Suprapubic skin (tissue), 4 donors: Measurements from ENCODE around the gene NPRL2.

ENCODE experiments used
- POLR2A ChIP-seq, 2 donors: fragments of 450-650 bp; IDR thresholded peaks; one replicate each; pipeline ENCODE4 v1.6.1; 2017; ENCODE audit warnings: antibody characterized with exemption in 2 of 2, mild to moderate bottlenecking in 2 of 2, moderate library complexity in 2 of 2
- POLR2AphosphoS5 ChIP-seq, 3 donors: sonication (generic); formaldehyde crosslinking; IDR thresholded peaks; one replicate each; pipeline ENCODE4 v1.6.1; 2017; ENCODE audit warnings: antibody characterized with exemption in 3 of 3
- TF ChIP-seq, protein P1 (sequence below), 2 donors: fragments of 200-600 bp in 1 of 2; fragments of 450-650 bp in 1 of 2; sonication (generic) in 1 of 2; IDR thresholded peaks; one replicate each; pipeline ENCODE4 v1.5.1; 2016 to 2019; ENCODE audit warnings: antibody characterized with exemption in 2 of 2, mild to moderate bottlenecking in 1 of 2, moderate library complexity in 1 of 2

- TF ChIP-seq, protein P1, sequence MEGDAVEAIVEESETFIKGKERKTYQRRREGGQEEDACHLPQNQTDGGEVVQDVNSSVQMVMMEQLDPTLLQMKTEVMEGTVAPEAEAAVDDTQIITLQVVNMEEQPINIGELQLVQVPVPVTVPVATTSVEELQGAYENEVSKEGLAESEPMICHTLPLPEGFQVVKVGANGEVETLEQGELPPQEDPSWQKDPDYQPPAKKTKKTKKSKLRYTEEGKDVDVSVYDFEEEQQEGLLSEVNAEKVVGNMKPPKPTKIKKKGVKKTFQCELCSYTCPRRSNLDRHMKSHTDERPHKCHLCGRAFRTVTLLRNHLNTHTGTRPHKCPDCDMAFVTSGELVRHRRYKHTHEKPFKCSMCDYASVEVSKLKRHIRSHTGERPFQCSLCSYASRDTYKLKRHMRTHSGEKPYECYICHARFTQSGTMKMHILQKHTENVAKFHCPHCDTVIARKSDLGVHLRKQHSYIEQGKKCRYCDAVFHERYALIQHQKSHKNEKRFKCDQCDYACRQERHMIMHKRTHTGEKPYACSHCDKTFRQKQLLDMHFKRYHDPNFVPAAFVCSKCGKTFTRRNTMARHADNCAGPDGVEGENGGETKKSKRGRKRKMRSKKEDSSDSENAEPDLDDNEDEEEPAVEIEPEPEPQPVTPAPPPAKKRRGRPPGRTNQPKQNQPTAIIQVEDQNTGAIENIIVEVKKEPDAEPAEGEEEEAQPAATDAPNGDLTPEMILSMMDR (IDR thresholded peaks at IDR 0.05), result no peak
- TF ChIP-seq POLR2AphosphoS5 (IDR thresholded peaks at IDR 0.05), result no peak
- TF ChIP-seq POLR2A (IDR thresholded peaks at IDR 0.05), result no peak
These were observed 48.2 kb downstream of the NPRL2 start for GRCh38 chr3:50302095-50303012.
